Keratinocyte (primary cell): Measurements from ENCODE around the gene DDX20. TPM values are rescaled to one million over a fixed set of nuclear protein-coding genes. Genes with fewer than 3 reads are reported as not detected.

Source experiments
- DNase-seq: peaks from one replicate; pipeline ENCODE4 v3.0.0-alpha.2; 2011; ENCODE audit warnings: low read depth, missing footprints, low spot score
- FAIRE-seq: peaks from 2 replicates; lab custom pipeline; 2011; peaks lifted over from hg19 to GRCh38; lab: Jason Lieb, UNC
- H2AFZ ChIP-seq: 2 replicates; pipeline ENCODE4 v1.6.0; 2012; ENCODE audit warnings: low read length, control low read depth, inconsistent platforms; ENCODE audit not compliant: control insufficient read depth
- H3K27ac ChIP-seq: 2 replicates; pipeline ENCODE4 v1.5.1; 2011; ENCODE audit warnings: low read length; ENCODE audit not compliant: control insufficient read depth, insufficient read depth
- H3K27me3 ChIP-seq: 3 replicates; pipeline ENCODE4 v1.6.0; 2011; ENCODE audit warnings: low read length; ENCODE audit not compliant: control insufficient read depth, insufficient read depth; ENCODE audit errors: extremely low read depth
- H3K36me3 ChIP-seq, 2 experiments: 2 replicates in 1 of 2; 3 replicates in 1 of 2; pipeline ENCODE4 v1.5.1; 2011; ENCODE audit warnings: low read length in 2 of 2, mild to moderate bottlenecking in 1 of 2; ENCODE audit not compliant: control insufficient read depth in 2 of 2, insufficient read depth in 2 of 2; ENCODE audit errors: extremely low read depth in 1 of 2
- H3K4me1 ChIP-seq: 3 replicates; pipeline ENCODE4 v1.5.1; 2011; ENCODE audit warnings: low read length; ENCODE audit not compliant: control insufficient read depth, insufficient read depth; ENCODE audit errors: extremely low read depth
- H3K4me2 ChIP-seq: 3 replicates; pipeline ENCODE4 v1.6.0; 2011; ENCODE audit warnings: low read depth, low read length; ENCODE audit not compliant: control insufficient read depth, insufficient read depth; ENCODE audit errors: extremely low read depth
- H3K4me3 ChIP-seq, 3 experiments: fragments of 200-600 bp in 1 of 3; sonication (generic) in 1 of 3; 2 replicates in 2 of 3; 3 replicates in 1 of 3; pipeline ENCODE4 v1.5.1; 2011 to 2016; ENCODE audit warnings: low read length in 3 of 3, mild to moderate bottlenecking in 3 of 3, control low read depth in 2 of 3, inconsistent platforms in 1 of 3, low read depth in 1 of 3, mixed read lengths in 1 of 3, mixed run types in 1 of 3, moderate library complexity in 1 of 3; ENCODE audit not compliant: control insufficient read depth in 2 of 3, insufficient read depth in 2 of 3; ENCODE audit errors: extremely low read depth in 1 of 3
- H3K79me2 ChIP-seq: 2 replicates; pipeline ENCODE4 v1.6.0; 2012; ENCODE audit warnings: low read length; ENCODE audit not compliant: control insufficient read depth, insufficient read depth
- H3K9ac ChIP-seq: 3 replicates; pipeline ENCODE4 v1.6.0; 2011; ENCODE audit warnings: low read length; ENCODE audit not compliant: control insufficient read depth, insufficient read depth; ENCODE audit errors: extremely low read depth
- H3K9me1 ChIP-seq: 3 replicates; pipeline ENCODE4 v1.6.0; 2011; ENCODE audit warnings: low read length; ENCODE audit not compliant: control insufficient read depth, insufficient read depth; ENCODE audit errors: extremely low read depth
- H3K9me3 ChIP-seq: 2 replicates; pipeline ENCODE4 v1.5.1; 2012; ENCODE audit warnings: low read depth, low read length; ENCODE audit not compliant: control insufficient read depth
- H4K20me1 ChIP-seq: 3 replicates; pipeline ENCODE4 v1.6.0; 2011; ENCODE audit warnings: low read length; ENCODE audit not compliant: control insufficient read depth, insufficient read depth; ENCODE audit errors: extremely low read depth
- EZH2 ChIP-seq: IDR thresholded peaks from one replicate; pipeline ENCODE4 v1.6.1; 2012; ENCODE audit warnings: inconsistent platforms, mild to moderate bottlenecking, low read length, moderate library complexity
- dilution Hi-C: fragments of 300-500 bp; cut with MboI; formaldehyde crosslinking; loops from one replicate; pipeline ENCODE4 v1.7.0; 2020; ENCODE audit warnings: low sequenced_read_pairs; ENCODE audit not compliant: extremely low pct_ligation_motif_present
- polyA plus RNA-seq, 5 experiments: library from polyadenylated mRNA; depleted of rRNA in 3 of 5; stranded (reverse) in 3 of 5; stranded (forward) in 1 of 5; unstranded in 1 of 5; fragments of >200 nt; gene quantifications; 1 replicate in 1 of 5; 2 replicates in 3 of 5; 3 replicates in 1 of 5; pipeline versions ENCODE4 v1.2.1 to v1.2.3, GENCODE V29; 2011 to 2012; ENCODE audit warnings: missing spikeins in 2 of 5, low read depth in 1 of 5, low replicate concordance in 1 of 5
- TF ChIP-seq, protein P1 (sequence below), 3 experiments: IDR thresholded peaks in 1 of 3; conservative IDR thresholded peaks in 1 of 3; optimal IDR thresholded peaks in 1 of 3; 2 replicates in 2 of 3; 3 replicates in 1 of 3; pipeline versions ENCODE3 to v1.5.1; 2011; ENCODE audit warnings: low read length in 3 of 3, mild to moderate bottlenecking in 3 of 3, moderate library complexity in 2 of 3, control low read depth in 1 of 3, inconsistent platforms in 1 of 3; ENCODE audit not compliant: insufficient read depth in 2 of 3; ENCODE audit errors: extremely low read depth in 1 of 3

Gene DDX20
- polyA plus RNA-seq, 1 donor (not counting 4 experiments of a cell fraction or from before 2014, with no cell fraction given), result 14.8 TPM

DNA sequence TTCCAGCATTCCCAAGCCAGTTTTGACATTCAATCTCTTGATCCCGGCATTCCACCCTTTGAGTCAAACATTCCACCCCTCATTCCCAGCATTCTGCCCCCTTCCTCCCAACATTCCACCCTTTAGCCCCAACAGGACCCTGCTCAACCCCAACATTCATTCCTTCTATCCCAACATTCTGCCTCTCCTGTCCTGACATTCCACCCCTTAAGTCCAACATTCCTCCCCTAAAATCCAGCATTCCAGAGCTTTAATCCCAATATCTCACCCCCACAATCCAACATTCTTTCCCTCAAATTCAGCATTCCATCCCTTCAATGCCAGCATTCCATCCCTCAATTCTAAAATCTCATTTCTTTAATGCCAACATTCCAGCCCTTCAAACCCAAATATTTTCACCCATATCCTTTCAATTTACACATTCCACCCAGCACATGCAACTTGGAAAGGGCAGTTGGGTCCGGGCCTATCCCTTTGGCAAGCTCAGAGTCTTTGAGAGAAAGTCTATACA is 22.9 kb downstream of the DDX20 start:
- TF ChIP-seq, protein P1, sequence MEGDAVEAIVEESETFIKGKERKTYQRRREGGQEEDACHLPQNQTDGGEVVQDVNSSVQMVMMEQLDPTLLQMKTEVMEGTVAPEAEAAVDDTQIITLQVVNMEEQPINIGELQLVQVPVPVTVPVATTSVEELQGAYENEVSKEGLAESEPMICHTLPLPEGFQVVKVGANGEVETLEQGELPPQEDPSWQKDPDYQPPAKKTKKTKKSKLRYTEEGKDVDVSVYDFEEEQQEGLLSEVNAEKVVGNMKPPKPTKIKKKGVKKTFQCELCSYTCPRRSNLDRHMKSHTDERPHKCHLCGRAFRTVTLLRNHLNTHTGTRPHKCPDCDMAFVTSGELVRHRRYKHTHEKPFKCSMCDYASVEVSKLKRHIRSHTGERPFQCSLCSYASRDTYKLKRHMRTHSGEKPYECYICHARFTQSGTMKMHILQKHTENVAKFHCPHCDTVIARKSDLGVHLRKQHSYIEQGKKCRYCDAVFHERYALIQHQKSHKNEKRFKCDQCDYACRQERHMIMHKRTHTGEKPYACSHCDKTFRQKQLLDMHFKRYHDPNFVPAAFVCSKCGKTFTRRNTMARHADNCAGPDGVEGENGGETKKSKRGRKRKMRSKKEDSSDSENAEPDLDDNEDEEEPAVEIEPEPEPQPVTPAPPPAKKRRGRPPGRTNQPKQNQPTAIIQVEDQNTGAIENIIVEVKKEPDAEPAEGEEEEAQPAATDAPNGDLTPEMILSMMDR (optimal IDR thresholded peaks at IDR 0.05 in 1 of 3, IDR thresholded peaks at IDR 0.05 in 1 of 3, conservative IDR thresholded peaks at IDR 0.05 in 1 of 3; ENCODE audit: extremely low read depth in 1 of 3, insufficient read depth in 2 of 3, low read length in 3 of 3), result no peak
- TF ChIP-seq EZH2, result no peak
- no peak overlapping the region for H3K4me2 ChIP-seq
- no peaks in the 10 kb centered on the region for H3K9me1 ChIP-seq
- H3K4me1 ChIP-seq, result no peaks in the 10 kb centered on the region
- dilution Hi-C loops, result no loop called here
- H3K79me2 ChIP-seq, result no peaks in the 10 kb centered on the region
- H3K27me3 ChIP-seq, result no peaks in the 10 kb centered on the region
- H3K27ac ChIP-seq, result no peak overlapping the region
- H3K9ac ChIP-seq, result no peak overlapping the region
- no peak overlapping the region for H3K4me3 ChIP-seq
- H2AFZ ChIP-seq, result no peak overlapping the region
- no peak for DNase-seq
- H3K9me3 ChIP-seq, result no peaks in the 10 kb centered on the region
- no peaks in the 10 kb centered on the region for H4K20me1 ChIP-seq
- no peak for FAIRE-seq
- no peaks in the 10 kb centered on the region for H3K36me3 ChIP-seq

DNA sequence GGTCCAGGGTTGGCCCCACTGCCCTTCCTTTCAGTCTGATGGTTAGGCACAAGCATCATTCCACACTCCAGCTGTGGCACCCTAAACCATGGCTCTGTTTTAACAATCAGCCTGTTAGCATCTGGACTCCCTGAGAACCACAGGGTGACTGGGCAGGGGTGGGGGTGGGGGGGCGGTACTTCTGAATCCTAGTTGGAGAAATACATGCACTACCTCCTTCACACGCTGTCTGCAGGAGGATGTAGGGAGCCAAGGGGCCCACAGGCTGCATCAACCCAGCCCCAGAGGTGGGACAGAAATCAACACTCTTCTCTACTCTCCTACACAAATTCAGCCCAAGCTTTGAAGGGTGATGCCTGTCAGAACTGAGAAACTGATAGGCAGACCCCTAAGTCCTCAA is 23.8 kb downstream of the DDX20 start:
- dilution Hi-C loops, result no loop called here
- H3K27me3 ChIP-seq, result no peaks in the 10 kb centered on the region
- H3K4me3 ChIP-seq, result no peak overlapping the region
- no peak overlapping the region for H3K4me2 ChIP-seq
- FAIRE-seq, result no peak
- no peaks in the 10 kb centered on the region for H3K9me1 ChIP-seq
- no peak overlapping the region for H3K27ac ChIP-seq
- no peak for TF ChIP-seq EZH2
- TF ChIP-seq, protein P1 (optimal IDR thresholded peaks at IDR 0.05 in 1 of 3, IDR thresholded peaks at IDR 0.05 in 1 of 3, conservative IDR thresholded peaks at IDR 0.05 in 1 of 3; ENCODE audit: extremely low read depth in 1 of 3, insufficient read depth in 2 of 3, low read length in 3 of 3), result no peak
- DNase-seq, result no peak
- no peak overlapping the region for H2AFZ ChIP-seq
- no peaks in the 10 kb centered on the region for H3K4me1 ChIP-seq
- H3K9ac ChIP-seq, result no peak overlapping the region
- H4K20me1 ChIP-seq, result no peaks in the 10 kb centered on the region
- no peaks in the 10 kb centered on the region for H3K9me3 ChIP-seq
- no peaks in the 10 kb centered on the region for H3K36me3 ChIP-seq
- H3K79me2 ChIP-seq, result no peaks in the 10 kb centered on the region
